Pancreas (tissue), 10 donors: ENCODE results near the gene RIPPLY2. TPM values are rescaled to one million over a fixed set of nuclear protein-coding genes. Genes with fewer than 3 reads are reported as not detected.

Experiments
- ATAC-seq, 4 donors: fragments of 200-7000 bp; cut with Tn5 transposase; one replicate each; pipeline versions ENCODE4 v1.8.0 to v1.9.1; 2020; ENCODE audit warnings: mild to moderate bottlenecking in 4 of 4, moderate library complexity in 4 of 4
- DNase-seq, 6 donors: peaks; one replicate each; pipeline ENCODE4 v3.0.0-alpha.2; 2020
- FAIRE-seq: peaks from 2 replicates; lab custom pipeline; 2012; peaks lifted over from hg19 to GRCh38; lab: Jason Lieb, UNC
- H3K27ac ChIP-seq, 4 donors: fragments of 200-600 bp; sonication (generic); 1 replicate in 3 of 4; 2 replicates in 1 of 4; pipeline versions ENCODE4 v1.5.0 to v1.8.0; 2020
- H3K27me3 ChIP-seq, 4 donors: fragments of 200-600 bp; one replicate each; pipeline ENCODE4 v1.8.0; 2021
- H3K36me3 ChIP-seq, 3 donors: fragments of 200-600 bp; sonication (generic) in 1 of 3; one replicate each; pipeline versions ENCODE4 v1.5.0 to v1.8.0; 2020 to 2021
- H3K4me1 ChIP-seq, 3 donors: fragments of 200-600 bp; one replicate each; pipeline ENCODE4 v1.8.0; 2021
- H3K4me3 ChIP-seq, 4 donors: fragments of 200-600 bp; sonication (generic) in 2 of 4; one replicate each; pipeline versions ENCODE4 v1.5.0 to v1.8.0; 2020 to 2021
- H3K9me3 ChIP-seq, 4 donors: fragments of 200-600 bp; one replicate each; pipeline ENCODE4 v1.8.0; 2021
- whole genome bisulfite sequencing, 2 donors: extraction: QIAGEN DNeasy Blood & Tissue Kit; methylation state at CpG; one replicate each; pipeline ENCODE4 v1.1.7; 2013; 5-methylcytosine and 5-hydroxymethylcytosine counted together
- intact Hi-C, 3 donors: fragments of 100-400 bp; cut with DNase I; formaldehyde crosslinking; loops; one replicate each; pipeline versions ENCODE4 v1.11.1 to v1.14.2; 2022
- polyA plus RNA-seq, 2 donors: library from polyadenylated mRNA; stranded (reverse); fragments of 200-250 nt; gene quantifications; one replicate each; pipeline ENCODE4 v1.2.3, GENCODE V29; 2013
- total RNA-seq, 6 donors: library from RNA; stranded (reverse); fragmentation: NEBNext Ultra II Directional in 4 of 6; extraction: Animal tissue kit (Norgen Biotek cat#: 25700) in 4 of 6; gene quantifications; one replicate each; pipeline versions ENCODE4 v1.2.1 to v1.2.4, GENCODE V29; 2021 to 2023
- TF ChIP-seq, protein P1 (sequence below), 4 donors: fragments of 200-600 bp; sonication (generic) in 3 of 4; IDR thresholded peaks; one replicate each; pipeline versions ENCODE4 v1.5.0 to v1.8.0; 2021; ENCODE audit warnings: antibody characterized with exemption in 4 of 4
- donor health status: healthy with polysubstance abuse.
- donor health status: DM: no; HTN: no; CAD: no; lungs with moderate emphysema.
- donor health status: DM: no; HTN: no; CAD: no.
- donor health status: control.
- donor health status: control.
- donor health status: Bipolar disorder and iron deficiency.
- donor health status: DM: yes; HTN: yes; CAD: no.
- donor health status: DM: no; HTN: no; CAD: no.
- donor health status: DM: no; HTN: no; CAD: no.
- donor health status: DM: yes; HTN: yes; CAD: no.

The RIPPLY2 gene
- total and polyA plus RNA-seq, 8 donors: 0.22 to 9.4 (median 0.58) TPM; not detected in 2

DNA sequence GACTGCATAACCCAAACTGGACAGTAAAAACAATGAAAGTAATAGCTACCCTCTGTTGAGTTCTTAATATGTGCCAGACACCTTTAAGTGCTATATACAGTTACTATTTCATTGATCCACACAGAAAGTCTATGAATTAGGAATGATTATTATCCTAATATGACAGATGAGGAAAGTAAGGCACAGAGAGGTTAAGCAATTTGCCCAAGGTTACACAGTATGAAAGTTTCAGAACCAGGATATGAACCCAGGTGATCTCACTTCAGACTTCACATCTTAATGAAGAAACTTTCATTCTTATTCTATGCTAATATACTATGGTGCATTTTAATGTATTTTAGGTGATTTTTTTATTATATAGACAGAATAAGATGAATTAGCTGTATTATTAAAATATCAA, 40.6 kb upstream of the RIPPLY2 start:
- H3K27ac ChIP-seq: no peak overlapping the region
- no peak for FAIRE-seq
- no peaks in the 10 kb centered on the region for H3K9me3 ChIP-seq
- intact Hi-C loops: no loop called here
- no peaks in the 10 kb centered on the region for H3K4me1 ChIP-seq
- H3K27me3 ChIP-seq: peaks cover 0 to 4% (median 0%) of the 10 kb centered on the region in 4 donors
- no peak for ATAC-seq
- DNase-seq: no peak
- no peaks in the 10 kb centered on the region for H3K36me3 ChIP-seq
- TF ChIP-seq, protein P1, sequence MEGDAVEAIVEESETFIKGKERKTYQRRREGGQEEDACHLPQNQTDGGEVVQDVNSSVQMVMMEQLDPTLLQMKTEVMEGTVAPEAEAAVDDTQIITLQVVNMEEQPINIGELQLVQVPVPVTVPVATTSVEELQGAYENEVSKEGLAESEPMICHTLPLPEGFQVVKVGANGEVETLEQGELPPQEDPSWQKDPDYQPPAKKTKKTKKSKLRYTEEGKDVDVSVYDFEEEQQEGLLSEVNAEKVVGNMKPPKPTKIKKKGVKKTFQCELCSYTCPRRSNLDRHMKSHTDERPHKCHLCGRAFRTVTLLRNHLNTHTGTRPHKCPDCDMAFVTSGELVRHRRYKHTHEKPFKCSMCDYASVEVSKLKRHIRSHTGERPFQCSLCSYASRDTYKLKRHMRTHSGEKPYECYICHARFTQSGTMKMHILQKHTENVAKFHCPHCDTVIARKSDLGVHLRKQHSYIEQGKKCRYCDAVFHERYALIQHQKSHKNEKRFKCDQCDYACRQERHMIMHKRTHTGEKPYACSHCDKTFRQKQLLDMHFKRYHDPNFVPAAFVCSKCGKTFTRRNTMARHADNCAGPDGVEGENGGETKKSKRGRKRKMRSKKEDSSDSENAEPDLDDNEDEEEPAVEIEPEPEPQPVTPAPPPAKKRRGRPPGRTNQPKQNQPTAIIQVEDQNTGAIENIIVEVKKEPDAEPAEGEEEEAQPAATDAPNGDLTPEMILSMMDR (IDR thresholded peaks at IDR 0.05): no peak
- no peak overlapping the region for H3K4me3 ChIP-seq

DNA sequence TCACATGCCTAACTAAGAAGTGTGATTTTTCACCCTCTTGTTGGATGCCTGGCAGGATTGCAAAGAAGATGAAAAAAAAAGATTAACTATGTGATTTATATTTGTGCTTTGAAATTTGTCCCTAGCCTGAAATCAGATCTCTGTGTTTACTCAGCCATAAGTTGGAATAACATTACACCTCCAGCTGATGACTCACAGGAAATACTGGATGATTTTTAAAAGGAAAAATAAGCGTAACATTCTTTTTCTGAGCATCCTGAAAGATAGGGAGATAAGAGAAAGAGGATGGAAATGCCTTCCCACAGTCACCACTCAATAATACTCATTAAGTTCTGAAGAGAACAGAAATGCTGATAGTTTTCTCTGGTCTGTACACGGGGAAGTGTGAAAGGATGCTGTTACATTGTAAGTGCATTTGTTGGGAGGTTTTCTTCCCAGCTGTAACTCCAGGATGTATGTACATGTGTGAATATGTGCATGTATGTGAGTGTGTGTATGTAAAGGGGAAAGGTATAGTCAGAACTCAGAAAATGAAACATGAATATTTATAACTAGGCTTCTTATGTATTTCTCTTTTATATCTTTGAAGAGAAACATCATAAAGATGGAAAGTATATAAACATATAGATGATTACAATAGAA, 37.4 kb upstream of the RIPPLY2 start:
- FAIRE-seq (no peak), DNase-seq (no peak), ATAC-seq (no peak)
- Histone ChIP-seq H3K4me1 (no peaks in the 10 kb centered on the region), H3K27ac (no peak overlapping the region), H3K9me3 (no peaks in the 10 kb centered on the region), H3K36me3 (no peaks in the 10 kb centered on the region), H3K4me3 (no peak overlapping the region), H3K27me3 (peaks cover 0 to 4% (median 0%) of the 10 kb centered on the region in 4 donors)
- TF ChIP-seq, protein P1 (IDR thresholded peaks at IDR 0.05): no peak
- WGBS, 2 donors: 24 to 28% methylated on average over 2 of the region's 2 CpGs
- intact Hi-C loops: no loop called here

DNA sequence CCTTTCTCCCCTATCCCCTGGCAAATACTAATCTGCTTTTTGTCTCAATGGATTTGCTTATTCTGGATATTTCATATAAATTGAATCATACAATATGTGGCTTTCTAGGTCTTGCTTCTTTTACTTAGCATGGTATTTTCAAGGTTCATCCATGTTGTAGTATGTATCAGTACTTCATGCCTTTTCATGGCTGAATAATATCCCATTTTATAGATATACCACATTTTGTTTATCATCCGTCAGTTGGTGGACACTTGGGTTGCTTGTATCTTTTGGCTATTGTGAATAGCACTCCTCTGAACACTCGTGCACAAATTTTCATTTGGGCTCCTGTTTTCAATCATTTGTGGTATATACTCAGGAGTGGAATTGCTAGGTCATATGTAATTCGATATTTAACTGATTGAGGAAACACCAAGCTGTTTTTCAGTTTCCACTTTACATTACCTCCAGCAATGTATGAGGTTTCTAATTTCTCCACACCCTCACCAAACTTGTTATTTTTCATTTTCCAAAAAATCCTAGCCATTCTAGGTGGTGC, 30.5 kb upstream of the RIPPLY2 start:
- H3K4me1 ChIP-seq: no peaks in the 10 kb centered on the region
- no peak overlapping the region for H3K4me3 ChIP-seq
- FAIRE-seq (no peak), DNase-seq (no peak), ATAC-seq (no peak)
- no peaks in the 10 kb centered on the region for H3K27me3 ChIP-seq
- H3K27ac ChIP-seq: no peak overlapping the region
- TF ChIP-seq, protein P1 (IDR thresholded peaks at IDR 0.05): no peak
- no peaks in the 10 kb centered on the region for H3K9me3 ChIP-seq
- intact Hi-C loops: no loop called here
- WGBS, 2 donors: 39 to 62% methylated on average over 3 of the region's 3 CpGs
- H3K36me3 ChIP-seq: no peaks in the 10 kb centered on the region

DNA sequence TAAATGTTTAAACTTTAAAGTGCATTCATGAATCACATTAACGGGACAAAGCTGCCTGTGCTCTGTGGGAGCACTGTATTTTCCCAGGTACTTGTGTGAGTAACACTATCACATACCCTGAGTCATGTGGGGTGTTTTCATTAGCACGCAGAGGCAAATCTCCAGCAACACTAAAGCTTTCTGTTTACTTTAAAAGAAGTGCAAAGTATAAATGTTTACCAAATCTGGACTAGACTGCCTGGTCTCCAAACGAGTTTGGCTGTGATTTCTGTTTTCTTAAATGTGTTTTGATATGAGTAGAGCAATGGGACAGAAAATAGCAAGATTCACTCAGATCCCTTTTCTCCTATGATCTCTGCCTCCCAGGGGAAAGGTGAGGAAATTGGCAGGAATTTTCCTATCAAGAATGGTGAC, 28.8 kb upstream of the RIPPLY2 start:
- DNase-seq: no peak
- FAIRE-seq: no peak
- H3K36me3 ChIP-seq: no peaks in the 10 kb centered on the region
- no peak overlapping the region for H3K4me3 ChIP-seq
- no peaks in the 10 kb centered on the region for H3K9me3 ChIP-seq
- H3K27ac ChIP-seq: no peak overlapping the region
- ATAC-seq: peak; percentile 35 to 58 (median 54)
- intact Hi-C loops: no loop called here
- no peaks in the 10 kb centered on the region for H3K27me3 ChIP-seq
- WGBS, 2 donors: 4 to 8% methylated on average over 3 of the region's 3 CpGs
- TF ChIP-seq, protein P1 (IDR thresholded peaks at IDR 0.05): no peak
- H3K4me1 ChIP-seq: no peaks in the 10 kb centered on the region

DNA sequence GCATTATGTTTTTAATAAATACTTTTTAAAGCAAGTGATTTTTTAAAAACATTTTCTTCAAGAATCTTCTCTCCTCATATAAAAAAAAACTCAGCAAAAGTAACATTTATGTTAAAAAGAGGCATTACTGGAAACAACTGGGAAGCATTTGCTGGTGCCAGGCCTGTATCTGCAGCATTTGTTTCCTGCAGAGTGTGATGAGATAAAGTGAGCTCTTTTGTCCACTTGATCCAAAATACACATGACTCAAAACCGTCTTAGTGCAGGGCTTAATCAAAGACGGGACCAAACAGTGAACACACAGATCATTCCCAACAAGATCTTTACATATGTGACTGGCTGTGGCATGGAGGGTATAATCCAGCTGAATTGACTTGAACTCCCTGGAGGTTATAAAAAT, 28.3 kb upstream of the RIPPLY2 start:
- DNase-seq: no peak
- intact Hi-C loops: no loop called here
- Histone ChIP-seq H3K9me3 (no peaks in the 10 kb centered on the region), H3K4me3 (no peak overlapping the region), H3K27ac (no peak overlapping the region), H3K36me3 (no peaks in the 10 kb centered on the region), H3K27me3 (no peaks in the 10 kb centered on the region), H3K4me1 (no peaks in the 10 kb centered on the region)
- TF ChIP-seq, protein P1 (IDR thresholded peaks at IDR 0.05): no peak
- no peak for ATAC-seq
- FAIRE-seq: no peak
- 4 to 5% methylated on average over 2 of the region's 2 CpGs for WGBS, 2 donors
